ENCODE results near the gene CSH1. TPM values are rescaled to one million over a fixed set of nuclear protein-coding genes. Genes with fewer than 3 reads are reported as not detected.
A peak's percentile ranks its signal among the peaks of the same experiment; 100 is the strongest.
"Not testable (repeated sequence)": the region's sequence is repeated elsewhere in the genome, so short reads cannot be mapped to it uniquely, and the experiment has no call there.

Gene CSH1
- total RNA-seq, 1 donor: not detected

DNA sequence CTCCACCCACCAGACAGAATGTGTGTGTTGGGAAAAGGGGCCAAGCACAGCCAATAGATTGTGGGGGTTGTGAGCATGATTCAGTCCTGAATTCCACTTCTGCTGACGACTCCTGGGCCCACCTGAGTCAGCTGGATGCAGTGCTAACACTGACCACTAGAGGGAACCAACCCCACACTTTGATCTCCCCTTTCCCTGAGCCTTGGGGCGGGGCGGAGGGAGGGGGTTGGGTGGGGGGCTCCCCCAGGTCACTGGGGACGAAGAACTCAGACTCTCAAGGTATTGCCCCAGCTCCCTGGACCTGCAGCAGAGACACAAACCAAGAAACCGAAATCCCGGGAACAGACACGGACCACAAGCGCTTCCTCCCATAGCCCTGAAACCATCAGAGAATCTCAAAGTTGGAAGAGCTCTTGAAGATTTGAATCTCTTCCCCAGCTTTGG is 15.3 kb upstream of the CSH1 start:
- TF ChIP-seq, protein P1, sequence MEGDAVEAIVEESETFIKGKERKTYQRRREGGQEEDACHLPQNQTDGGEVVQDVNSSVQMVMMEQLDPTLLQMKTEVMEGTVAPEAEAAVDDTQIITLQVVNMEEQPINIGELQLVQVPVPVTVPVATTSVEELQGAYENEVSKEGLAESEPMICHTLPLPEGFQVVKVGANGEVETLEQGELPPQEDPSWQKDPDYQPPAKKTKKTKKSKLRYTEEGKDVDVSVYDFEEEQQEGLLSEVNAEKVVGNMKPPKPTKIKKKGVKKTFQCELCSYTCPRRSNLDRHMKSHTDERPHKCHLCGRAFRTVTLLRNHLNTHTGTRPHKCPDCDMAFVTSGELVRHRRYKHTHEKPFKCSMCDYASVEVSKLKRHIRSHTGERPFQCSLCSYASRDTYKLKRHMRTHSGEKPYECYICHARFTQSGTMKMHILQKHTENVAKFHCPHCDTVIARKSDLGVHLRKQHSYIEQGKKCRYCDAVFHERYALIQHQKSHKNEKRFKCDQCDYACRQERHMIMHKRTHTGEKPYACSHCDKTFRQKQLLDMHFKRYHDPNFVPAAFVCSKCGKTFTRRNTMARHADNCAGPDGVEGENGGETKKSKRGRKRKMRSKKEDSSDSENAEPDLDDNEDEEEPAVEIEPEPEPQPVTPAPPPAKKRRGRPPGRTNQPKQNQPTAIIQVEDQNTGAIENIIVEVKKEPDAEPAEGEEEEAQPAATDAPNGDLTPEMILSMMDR (IDR thresholded peaks at IDR 0.05; ENCODE audit: insufficient read depth, low read length): peak; percentile 81
- no peak overlapping the region for H3K4me3 ChIP-seq (ENCODE audit: low read depth, low read length)
- DNase-seq (ENCODE audit: low read depth): peak; percentile 22

DNA sequence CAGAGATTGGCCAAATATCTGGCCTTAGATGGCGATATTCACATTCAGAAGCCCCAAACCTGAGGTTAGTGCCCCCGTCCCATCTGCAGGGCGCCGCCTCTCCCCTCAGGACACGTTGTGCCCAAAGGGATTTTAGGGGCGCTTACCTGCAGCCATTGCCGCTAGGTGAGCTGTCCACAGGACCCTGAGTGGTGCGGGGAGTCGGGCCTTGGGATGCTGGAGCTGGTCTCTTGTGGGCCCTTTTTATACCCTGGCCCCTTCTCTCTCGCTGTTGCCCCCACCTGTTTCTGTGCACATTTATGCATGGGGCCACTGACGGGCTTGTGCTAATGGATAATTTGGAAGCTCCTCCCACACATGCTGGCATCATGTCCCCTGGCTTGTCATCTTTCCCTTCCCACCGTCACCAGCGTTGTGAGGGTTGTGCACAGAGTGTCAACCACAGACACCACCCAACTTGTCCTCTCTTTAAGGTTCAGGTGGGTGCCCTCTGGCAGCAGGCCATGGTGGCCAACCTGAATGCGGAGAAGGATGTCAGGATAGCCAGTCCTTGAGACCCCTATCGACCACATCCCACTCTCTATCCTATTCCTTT is 14.8 kb upstream of the CSH1 start, which contains the start of gene CSHL1:
Gene CSHL1, minus strand, starts transcription at position 218 of the 595 bp plus-strand sequence. Its CDS starts 62 bp downstream, at position 156.
- no peak for DNase-seq (ENCODE audit: low read depth)
- TF ChIP-seq, protein P1 (IDR thresholded peaks at IDR 0.05; ENCODE audit: insufficient read depth, low read length): no peak
- H3K4me3 ChIP-seq (ENCODE audit: low read depth, low read length): no peak within 1 kb of the TSS

DNA sequence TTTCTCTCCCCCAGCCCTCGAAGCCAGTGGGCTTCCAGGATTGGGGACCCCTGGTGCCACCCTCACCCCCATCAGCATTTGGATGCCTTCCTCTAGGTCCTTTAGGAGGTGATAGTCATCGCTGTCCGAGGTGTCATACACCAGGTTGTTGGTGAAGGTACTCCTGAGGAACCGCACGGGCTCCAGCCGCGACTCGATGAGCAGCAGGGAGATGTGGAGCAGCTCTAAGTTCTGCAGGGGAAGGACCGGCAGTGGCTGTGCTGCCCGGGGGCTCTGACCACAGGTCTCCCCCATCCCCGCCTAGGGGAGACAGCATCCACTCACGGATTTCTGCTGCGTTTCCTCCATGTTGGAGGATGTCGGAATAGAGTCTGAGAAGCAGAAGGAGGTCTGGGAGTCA is 13.7 kb upstream of the CSH1 start:
- H3K4me3 ChIP-seq (ENCODE audit: low read depth, low read length): no peak overlapping the region
- TF ChIP-seq, protein P1 (IDR thresholded peaks at IDR 0.05; ENCODE audit: insufficient read depth, low read length): no peak
- DNase-seq (ENCODE audit: low read depth): no peak

DNA sequence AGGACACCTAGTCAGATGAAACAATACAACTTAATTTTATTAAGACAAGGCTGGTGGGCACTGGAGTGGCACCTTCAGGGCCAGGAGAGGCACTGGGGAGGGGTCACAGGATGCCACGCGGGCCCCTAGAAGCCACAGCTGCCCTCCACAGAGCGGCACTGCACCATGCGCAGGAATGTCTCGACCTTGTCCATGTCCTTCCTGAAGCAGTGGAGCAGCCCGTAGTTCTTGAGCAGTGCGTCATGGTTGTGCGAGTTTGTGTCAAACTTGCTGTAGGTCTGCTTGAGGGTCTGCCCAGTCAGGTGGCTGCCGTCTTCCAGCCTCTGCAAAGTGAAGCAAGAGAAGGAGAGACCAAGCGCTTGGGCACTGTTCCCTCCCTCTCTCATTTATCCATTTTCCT is 13.2 kb upstream of the CSH1 start:
- not testable (repeated sequence) for DNase-seq (ENCODE audit: low read depth); H3K4me3 ChIP-seq (ENCODE audit: low read depth, low read length)

DNA sequence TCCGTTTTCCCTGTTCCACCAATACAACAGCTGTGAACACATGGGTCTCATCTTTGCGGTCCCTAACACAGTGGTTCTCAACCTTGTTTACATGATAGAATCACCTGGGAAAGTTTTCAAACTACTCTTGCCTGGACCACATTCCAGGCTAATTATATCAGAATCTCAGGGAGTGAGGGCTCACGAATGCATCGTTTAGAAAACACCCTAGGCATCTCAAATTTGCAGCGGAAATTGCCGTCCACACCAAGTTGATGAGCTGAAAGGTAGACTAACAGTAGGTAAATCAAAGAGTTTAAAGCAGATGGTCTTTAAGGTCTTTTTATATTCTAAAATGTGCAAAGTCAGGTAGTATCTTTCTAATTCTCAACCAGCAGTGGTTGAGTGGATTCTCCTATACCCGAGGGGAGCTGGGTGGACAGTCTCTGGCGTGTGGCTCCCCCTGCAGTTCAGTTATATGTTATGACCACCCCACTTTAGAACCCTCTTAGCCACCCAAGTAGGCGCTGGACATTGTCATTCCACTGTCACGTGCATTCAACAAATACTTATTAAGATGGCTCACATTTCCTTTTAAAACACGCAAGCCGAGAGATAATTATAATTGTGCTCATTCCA is 10.9 kb upstream of the CSH1 start:
- DNase-seq (ENCODE audit: low read depth): peak; percentile 23
- TF ChIP-seq, protein P1 (IDR thresholded peaks at IDR 0.05; ENCODE audit: insufficient read depth, low read length): peak; percentile 35
- not testable (repeated sequence) for H3K4me3 ChIP-seq (ENCODE audit: low read depth, low read length)

DNA sequence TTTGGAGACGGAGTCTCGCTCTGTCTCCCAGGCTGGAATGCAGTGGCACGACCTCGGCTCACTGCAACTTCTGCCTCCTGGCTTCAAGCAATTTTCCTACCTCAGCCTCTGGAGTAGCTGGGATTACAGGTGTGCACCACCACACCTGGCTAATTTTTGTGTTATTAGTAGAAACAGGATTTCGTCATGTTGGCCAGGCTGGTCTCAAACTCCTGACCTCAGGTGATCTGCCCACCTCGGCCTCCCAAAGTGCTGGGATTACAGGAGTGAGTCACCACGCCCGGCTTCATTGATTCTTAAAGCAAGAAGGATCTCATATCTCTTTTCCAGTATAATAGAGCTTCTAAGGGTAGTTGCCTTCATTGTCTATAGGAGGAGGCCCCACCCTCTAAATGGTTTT is 8.4 kb upstream of the CSH1 start:
- DNase-seq (ENCODE audit: low read depth); H3K4me3 ChIP-seq (ENCODE audit: low read depth, low read length): not testable (repeated sequence)

DNA sequence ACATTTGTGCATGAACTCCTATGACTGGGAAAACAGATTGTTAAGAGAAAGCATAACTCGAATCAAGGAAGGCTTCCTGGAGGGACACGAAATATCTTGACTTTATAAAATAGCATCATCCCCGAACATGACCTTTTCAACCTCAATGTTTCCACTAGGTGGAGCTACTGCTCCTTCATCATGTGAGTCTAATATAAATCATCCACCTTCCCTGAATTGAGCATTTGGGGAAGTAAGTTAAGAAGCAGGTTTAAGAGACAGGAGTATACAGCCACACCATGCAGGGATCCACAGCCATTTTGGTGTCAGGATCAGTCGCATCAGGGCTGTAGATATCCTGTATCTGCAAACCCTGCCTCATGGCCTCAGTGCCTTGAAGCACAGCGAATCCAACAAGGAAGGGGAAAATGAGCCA is 7.4 kb upstream of the CSH1 start:
- H3K4me3 ChIP-seq (ENCODE audit: low read depth, low read length); DNase-seq (ENCODE audit: low read depth): not testable (repeated sequence)

DNA sequence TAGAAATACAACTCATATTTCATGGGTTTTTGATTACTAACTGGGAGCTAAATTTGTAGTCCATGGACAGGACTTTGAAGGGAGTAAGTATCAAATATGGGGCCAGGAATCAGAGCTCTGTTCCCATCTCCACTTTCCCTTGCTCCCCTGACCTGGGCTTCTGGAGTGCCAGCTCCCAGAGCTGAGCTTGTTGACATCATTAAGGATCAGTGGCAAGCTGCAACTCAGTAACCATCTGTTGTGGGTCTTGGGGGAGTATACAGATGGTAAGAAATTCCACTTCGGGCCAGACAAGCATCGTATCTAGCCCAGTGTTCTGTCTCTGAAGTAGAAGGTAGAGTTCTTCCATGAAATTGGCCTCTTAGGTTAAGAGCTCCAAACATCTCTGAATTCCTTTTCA is 5.6 kb upstream of the CSH1 start:
- H3K4me3 ChIP-seq (ENCODE audit: low read depth, low read length); DNase-seq (ENCODE audit: low read depth): not testable (repeated sequence)

DNA sequence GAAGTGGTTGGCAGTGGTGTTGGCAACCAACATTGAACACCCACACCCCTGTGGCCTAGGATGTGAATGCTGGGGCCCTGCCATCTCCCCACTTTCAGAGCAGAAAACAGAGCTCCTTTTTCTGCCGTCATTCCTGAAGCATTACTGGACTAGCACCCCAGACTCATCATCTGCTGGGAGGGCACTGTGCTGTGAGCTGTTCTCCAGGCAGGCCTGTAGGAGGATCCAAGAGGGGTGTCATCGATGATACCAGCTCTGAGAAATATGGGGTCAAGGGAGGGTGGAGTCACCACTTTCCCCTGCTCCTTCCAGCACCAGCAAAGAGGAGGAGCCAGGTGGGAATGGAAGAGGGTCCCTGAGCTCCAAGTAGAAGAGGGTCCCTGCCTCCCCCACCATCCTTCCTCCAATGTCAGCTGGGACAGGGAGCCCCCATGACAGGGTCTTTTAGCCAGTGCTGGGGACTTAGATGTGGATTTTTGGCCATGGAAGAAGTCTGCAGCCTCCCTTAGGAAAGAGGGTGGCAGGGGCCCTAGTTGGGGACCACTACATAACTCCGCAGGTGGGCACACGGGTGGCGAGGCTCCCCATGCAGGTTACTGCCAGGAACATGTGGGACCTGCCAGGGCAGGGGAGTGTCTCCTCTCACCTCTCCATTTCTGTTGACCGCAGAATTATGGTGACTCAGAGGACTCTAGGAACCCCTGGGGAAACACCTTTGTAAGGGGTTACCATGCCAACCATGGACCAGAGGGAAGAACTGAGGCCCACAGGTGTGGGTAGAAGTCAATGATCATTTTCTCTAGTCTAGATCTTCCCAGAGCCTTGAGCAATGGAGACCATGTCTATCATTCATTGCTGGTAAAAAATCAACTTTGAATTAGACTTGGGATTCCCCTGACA is 2.8 kb upstream of the CSH1 start:
- not testable (repeated sequence) for H3K4me3 ChIP-seq (ENCODE audit: low read depth, low read length); DNase-seq (ENCODE audit: low read depth)

DNA sequence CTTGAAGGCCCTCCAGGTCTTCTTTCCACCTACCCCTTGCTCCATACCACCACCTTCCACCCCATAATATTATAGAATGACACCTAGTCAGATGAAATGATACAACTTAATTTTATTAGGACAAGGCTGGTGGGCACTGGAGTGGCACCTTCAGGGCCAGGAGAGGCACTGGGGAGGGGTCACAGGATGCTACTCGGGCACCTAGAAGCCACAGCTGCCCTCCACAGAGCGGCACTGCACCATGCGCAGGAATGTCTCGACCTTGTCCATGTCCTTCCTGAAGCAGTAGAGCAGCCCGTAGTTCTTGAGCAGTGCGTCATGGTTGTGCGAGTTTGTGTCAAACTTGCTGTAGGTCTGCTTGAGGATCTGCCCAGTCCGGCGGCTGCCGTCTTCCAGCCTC is 1.6 kb downstream of the CSH1 start:
- not testable (repeated sequence) for DNase-seq (ENCODE audit: low read depth); H3K4me3 ChIP-seq (ENCODE audit: low read depth, low read length)

DNA sequence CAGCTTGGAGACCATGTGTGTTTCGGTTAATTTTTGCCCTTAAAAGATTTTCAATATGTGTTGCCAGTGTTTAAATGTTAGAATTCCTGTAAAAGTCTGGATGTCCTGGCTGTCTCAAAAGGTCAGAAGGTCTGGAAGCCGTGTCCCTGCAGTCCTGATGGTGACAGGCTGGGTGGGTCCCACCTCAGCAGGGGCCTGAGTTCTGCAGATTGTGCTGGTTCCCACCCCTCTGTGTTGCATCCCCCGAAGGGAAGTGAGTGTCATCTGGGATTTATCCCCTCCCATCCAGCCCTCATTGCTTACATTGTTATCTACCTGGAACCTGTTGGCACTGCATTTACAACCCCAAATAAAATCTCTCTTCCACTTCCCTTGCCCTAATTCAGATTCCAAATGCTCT is 2.4 kb downstream of the CSH1 start:
- DNase-seq (ENCODE audit: low read depth); H3K4me3 ChIP-seq (ENCODE audit: low read depth, low read length): not testable (repeated sequence)

DNA sequence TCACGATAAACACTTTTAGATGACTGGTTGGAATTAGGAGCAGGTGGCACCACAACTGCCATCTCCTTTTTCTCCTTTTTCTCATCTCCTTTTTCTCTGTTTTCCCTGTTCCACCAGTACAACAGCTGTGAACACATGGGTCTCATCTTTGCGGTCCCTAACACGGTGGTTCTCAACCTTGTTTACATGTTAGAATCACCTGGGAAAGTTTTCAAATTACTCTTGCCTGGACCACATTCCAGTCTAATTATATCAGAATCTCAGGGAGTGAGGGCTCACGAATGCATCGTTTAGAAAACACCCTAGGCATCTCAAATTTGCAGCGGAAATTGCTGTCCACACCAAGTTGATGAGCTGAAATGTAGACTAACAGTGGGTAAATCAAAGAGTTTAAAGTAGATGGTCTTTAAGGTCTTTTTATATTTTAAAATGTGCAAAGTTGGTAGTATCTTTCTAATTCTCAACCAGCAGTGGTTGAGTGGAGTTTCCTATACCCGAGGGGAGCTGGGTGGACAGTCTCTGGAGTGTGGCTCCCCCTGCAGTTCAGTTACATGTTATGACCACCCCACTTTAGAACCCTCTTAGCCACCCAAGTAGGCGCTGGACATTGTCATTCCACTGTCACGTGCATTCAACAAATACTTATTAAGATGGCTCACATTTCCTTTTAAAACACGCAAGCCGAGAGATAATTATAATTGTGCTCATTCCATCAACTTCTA is 3.9 kb downstream of the CSH1 start:
- not testable (repeated sequence) for H3K4me3 ChIP-seq (ENCODE audit: low read depth, low read length); DNase-seq (ENCODE audit: low read depth)
